ENCODE measurements around the gene NACAD. TPM values are rescaled to one million over a fixed set of nuclear protein-coding genes. Genes with fewer than 3 reads are reported as not detected.

NACAD gene
- total RNA-seq, 4 donors from 2014 or later, result 0.04 to 1.9 (median 0.62) TPM; not detected in 1

GRCh38 chr7:45089341-45089891 lies 647 bp upstream of the NACAD start:
- peak overlapping the region; percentile 52 to 85 (median 68) for H3K27ac ChIP-seq

DNA sequence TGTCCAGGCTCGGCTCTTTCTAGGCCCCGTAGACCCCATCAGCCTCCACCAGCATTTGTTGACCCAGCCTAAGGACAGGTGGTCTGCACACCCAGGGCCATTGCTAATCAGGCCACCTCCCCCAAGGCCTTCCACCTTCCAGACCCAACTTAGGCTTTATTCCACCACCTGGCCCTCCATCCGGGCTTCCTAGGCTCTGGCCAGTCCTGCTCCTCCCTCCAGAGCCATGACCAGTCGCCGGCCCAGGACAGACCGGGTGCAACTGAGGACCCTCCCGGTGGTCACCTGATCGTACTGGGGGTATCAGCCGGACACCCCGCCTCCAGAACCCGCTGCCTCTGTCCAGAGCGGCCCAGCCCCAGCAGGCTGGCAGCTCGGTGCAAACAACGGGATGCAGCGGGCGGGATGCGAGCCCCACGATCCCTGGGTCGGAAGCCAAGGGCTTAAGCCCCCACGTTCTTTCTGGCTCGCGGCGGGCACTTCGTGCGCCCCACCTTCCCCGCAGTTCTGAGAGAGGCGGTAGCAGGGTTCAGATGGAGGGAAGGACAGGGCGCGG lies 545 bp downstream of the NACAD start:
- Histone ChIP-seq H3K27ac (peak overlapping the region; percentile 52 to 85 (median 78)), H3K4me3 (peak overlapping the region; percentile 28 to 71 (median 56)), H3K9me3 (no peaks in the 10 kb centered on the region), H3K4me1 (peaks cover 0 to 31% (median 4%) of the 10 kb centered on the region in 3 donors), H3K36me3 (no peaks in the 10 kb centered on the region), H3K27me3 (peaks cover 0 to 23% (median 0%) of the 10 kb centered on the region in 4 donors)
- DNase-seq, result no peak
- TF ChIP-seq POLR2A (IDR thresholded peaks at IDR 0.05) (no peak), CTCF (IDR thresholded peaks at IDR 0.05) (no peak)
- intact Hi-C loops (cut with DNase I), result no loop called here
- WGBS, 2 donors, result 57 to 92% methylated on average over 1 to 2 of the region's 29 CpGs

More at GRCh38 chr7:45089341-45089891, 647 bp upstream of the NACAD start:
- intact Hi-C loops (cut with DNase I), result no loop called here
- Histone ChIP-seq H3K36me3 (no peaks in the 10 kb centered on the region), H3K9me3 (no peaks in the 10 kb centered on the region), H3K4me3 (peak overlapping the region; percentile 28 to 71 (median 56)), H3K27me3 (peaks cover 0 to 23% (median 0%) of the 10 kb centered on the region in 4 donors), H3K4me1 (peaks cover 0 to 31% (median 4%) of the 10 kb centered on the region in 3 donors)
- WGBS, 2 donors, result 3% methylated on average over 11 of the region's 22 CpGs; no CpG with 5 or more reads in 1 of the 2 donors
- TF ChIP-seq POLR2A (IDR thresholded peaks at IDR 0.05) (no peak), CTCF (IDR thresholded peaks at IDR 0.05) (no peak)
- no peak for DNase-seq

- DNase-seq, result no peak
- intact Hi-C loops (cut with DNase I), result no loop called here
- H3K4me3 ChIP-seq, result peak overlapping the region in 2 of 4 donors; percentile 62 to 71
- peaks cover 0 to 25% (median 4%) of the 10 kb centered on the region in 3 donors for H3K4me1 ChIP-seq
- H3K27me3 ChIP-seq, result peaks cover 0 to 23% (median 0%) of the 10 kb centered on the region in 4 donors
- H3K27ac ChIP-seq, result peak overlapping the region in 3 of 4 donors; percentile 75 to 85 (median 82)
- H3K9me3 ChIP-seq, result no peaks in the 10 kb centered on the region
- TF ChIP-seq POLR2A (IDR thresholded peaks at IDR 0.05), result no peak
- TF ChIP-seq CTCF (IDR thresholded peaks at IDR 0.05), result no peak
- WGBS, 2 donors, result 67 to 100% methylated on average over 1 to 4 of the region's 6 CpGs
- no peaks in the 10 kb centered on the region for H3K36me3 ChIP-seq
These were observed 1.2 kb downstream of the NACAD start for GRCh38 chr7:45087301-45088145.

GRCh38 chr7:45086331-45087065 lies 2.3 kb downstream of the NACAD start:
- Histone ChIP-seq H3K4me3 (no peak overlapping the region), H3K27ac (no peak overlapping the region), H3K9me3 (no peaks in the 10 kb centered on the region), H3K36me3 (no peaks in the 10 kb centered on the region), H3K27me3 (peaks cover 0 to 23% (median 0%) of the 10 kb centered on the region in 4 donors), H3K4me1 (peaks cover 0 to 21% (median 4%) of the 10 kb centered on the region in 3 donors)
- no peak for DNase-seq
- no peak for TF ChIP-seq POLR2A (IDR thresholded peaks at IDR 0.05)
- TF ChIP-seq CTCF (IDR thresholded peaks at IDR 0.05), result no peak
- intact Hi-C loops (cut with DNase I), result no loop called here
- WGBS, 2 donors, result 71 to 72% methylated on average over 7 to 10 of the region's 15 CpGs
